ENCODE results near the gene NKPD1.

DNA sequence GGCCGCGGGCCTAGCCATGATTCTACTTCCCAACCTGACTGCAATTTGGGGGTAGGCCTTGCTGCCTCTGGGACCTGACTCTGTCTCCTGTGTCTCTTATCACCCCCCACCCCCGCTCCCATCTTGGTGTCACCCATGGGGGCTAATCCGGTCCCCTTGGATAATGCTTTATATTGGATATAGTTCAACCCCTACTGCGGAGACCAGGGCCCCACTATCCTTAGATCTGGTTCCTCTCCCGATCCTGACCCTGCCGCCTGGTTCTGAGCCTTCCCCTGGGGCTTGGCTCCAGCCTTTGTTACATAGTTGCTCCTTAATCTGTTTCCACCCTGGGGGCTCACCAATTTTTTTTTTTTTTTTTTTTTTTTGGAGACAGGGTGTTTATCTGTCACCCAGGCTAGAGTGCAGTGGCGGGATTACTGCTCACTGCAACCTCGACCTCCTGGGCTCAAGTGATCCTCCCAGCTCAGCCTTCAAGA lies 19.1 kb upstream of the NKPD1 start:
- TF ChIP-seq POLR2A (IDR thresholded peaks at IDR 0.05): no peak
- TF ChIP-seq, protein P1, sequence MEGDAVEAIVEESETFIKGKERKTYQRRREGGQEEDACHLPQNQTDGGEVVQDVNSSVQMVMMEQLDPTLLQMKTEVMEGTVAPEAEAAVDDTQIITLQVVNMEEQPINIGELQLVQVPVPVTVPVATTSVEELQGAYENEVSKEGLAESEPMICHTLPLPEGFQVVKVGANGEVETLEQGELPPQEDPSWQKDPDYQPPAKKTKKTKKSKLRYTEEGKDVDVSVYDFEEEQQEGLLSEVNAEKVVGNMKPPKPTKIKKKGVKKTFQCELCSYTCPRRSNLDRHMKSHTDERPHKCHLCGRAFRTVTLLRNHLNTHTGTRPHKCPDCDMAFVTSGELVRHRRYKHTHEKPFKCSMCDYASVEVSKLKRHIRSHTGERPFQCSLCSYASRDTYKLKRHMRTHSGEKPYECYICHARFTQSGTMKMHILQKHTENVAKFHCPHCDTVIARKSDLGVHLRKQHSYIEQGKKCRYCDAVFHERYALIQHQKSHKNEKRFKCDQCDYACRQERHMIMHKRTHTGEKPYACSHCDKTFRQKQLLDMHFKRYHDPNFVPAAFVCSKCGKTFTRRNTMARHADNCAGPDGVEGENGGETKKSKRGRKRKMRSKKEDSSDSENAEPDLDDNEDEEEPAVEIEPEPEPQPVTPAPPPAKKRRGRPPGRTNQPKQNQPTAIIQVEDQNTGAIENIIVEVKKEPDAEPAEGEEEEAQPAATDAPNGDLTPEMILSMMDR (IDR thresholded peaks at IDR 0.05): no peak
